Fibroblast of lung (primary cell): ENCODE measurements around the gene IER3. TPM values are rescaled to one million over a fixed set of nuclear protein-coding genes. Genes with fewer than 3 reads are reported as not detected.
"Not testable (repeated sequence)": the region's sequence is repeated elsewhere in the genome, so short reads cannot be mapped to it uniquely, and the experiment has no call there.

Experiments
- DNase-seq, 2 donors: peaks; one replicate each; pipeline versions ENCODE4 v3.0.0 to v3.0.0-alpha.2; 2010; ENCODE audit warnings: low read depth in 2 of 2
- H2AFZ ChIP-seq: 2 replicates; pipeline ENCODE4 v1.5.1; 2012; ENCODE audit warnings: low read length, control low read depth, inconsistent platforms
- H3K27ac ChIP-seq: 2 replicates; pipeline ENCODE4 v1.5.1; 2011; ENCODE audit warnings: low read length, control low read depth; ENCODE audit not compliant: insufficient read depth
- H3K27me3 ChIP-seq: 2 replicates; pipeline ENCODE4 v1.5.1; 2011; ENCODE audit warnings: mild to moderate bottlenecking, low read length; ENCODE audit not compliant: control insufficient read depth, insufficient read depth
- H3K36me3 ChIP-seq: 2 replicates; pipeline ENCODE4 v1.5.1; 2011; ENCODE audit warnings: low read length; ENCODE audit not compliant: control insufficient read depth, insufficient read depth
- H3K4me1 ChIP-seq: 2 replicates; pipeline ENCODE4 v1.5.1; 2011; ENCODE audit warnings: low read length; ENCODE audit not compliant: control insufficient read depth, insufficient read depth; ENCODE audit errors: extremely low read depth
- H3K4me2 ChIP-seq: 2 replicates; pipeline ENCODE4 v1.5.1; 2011; ENCODE audit warnings: low read length, control low read depth; ENCODE audit not compliant: insufficient read depth; ENCODE audit errors: extremely low read depth
- H3K4me3 ChIP-seq, 4 experiments: fragments of 200-600 bp in 1 of 4; sonication (generic) in 1 of 4; replicated peaks in 1 of 4; 2 replicates each; pipeline ENCODE4 v1.5.1; 2011 to 2016; ENCODE audit warnings: low read length in 4 of 4, low read depth in 3 of 4, mild to moderate bottlenecking in 3 of 4, control low read depth in 2 of 4, inconsistent platforms in 1 of 4, mixed read lengths in 1 of 4; ENCODE audit not compliant: insufficient read depth in 1 of 4; ENCODE audit errors: control extremely low read depth in 1 of 4
- H3K79me2 ChIP-seq: 2 replicates; pipeline ENCODE4 v1.5.1; 2012; ENCODE audit warnings: mild to moderate bottlenecking, low read length, inconsistent platforms; ENCODE audit not compliant: control insufficient read depth, insufficient read depth
- H3K9ac ChIP-seq: 2 replicates; pipeline ENCODE4 v1.5.1; 2011; ENCODE audit warnings: mild to moderate bottlenecking, low read length, control low read depth; ENCODE audit not compliant: insufficient read depth
- H3K9me3 ChIP-seq: 2 replicates; pipeline ENCODE4 v1.5.1; 2012; ENCODE audit warnings: low read depth, low read length; ENCODE audit not compliant: control insufficient read depth, insufficient read depth
- H4K20me1 ChIP-seq: 2 replicates; pipeline ENCODE4 v1.5.1; 2011; ENCODE audit warnings: low read length; ENCODE audit not compliant: control insufficient read depth, insufficient read depth; ENCODE audit errors: extremely low read depth
- CTCF ChIP-seq, 2 donors: IDR thresholded peaks in 1 of 2; conservative IDR thresholded peaks in 1 of 2; 1 replicate in 1 of 2; 2 replicates in 1 of 2; pipeline ENCODE4 v1.5.1; 2011 to 2012; ENCODE audit warnings: low read length in 2 of 2, control low read depth in 1 of 2, inconsistent platforms in 1 of 2, low read depth in 1 of 2, mild to moderate bottlenecking in 1 of 2
- EZH2 ChIP-seq: IDR thresholded peaks from 2 replicates; pipeline ENCODE4 v1.5.1; 2012; ENCODE audit warnings: low read length, control low read depth, mild to moderate bottlenecking; ENCODE audit errors: missing control alignments
- polyA plus RNA-seq, 2 donors: library from polyadenylated mRNA; depleted of rRNA in 1 of 2; stranded (reverse) in 1 of 2; unstranded in 1 of 2; fragments of >200 nt; gene quantifications; 2 replicates each; pipeline ENCODE4 v1.2.1, GENCODE V29; 2011 to 2012; ENCODE audit warnings: missing spikeins in 1 of 2
- total RNA-seq: library from RNA; depleted of rRNA; stranded (reverse); fragments of >200 nt; gene quantifications from 2 replicates; pipeline ENCODE4 v1.2.1, GENCODE V29; 2014

Gene IER3
- total and polyA plus RNA-seq, 2 donors (not counting 1 experiment from before 2014, with no cell fraction given): 34.2 to 43.3 TPM

DNA sequence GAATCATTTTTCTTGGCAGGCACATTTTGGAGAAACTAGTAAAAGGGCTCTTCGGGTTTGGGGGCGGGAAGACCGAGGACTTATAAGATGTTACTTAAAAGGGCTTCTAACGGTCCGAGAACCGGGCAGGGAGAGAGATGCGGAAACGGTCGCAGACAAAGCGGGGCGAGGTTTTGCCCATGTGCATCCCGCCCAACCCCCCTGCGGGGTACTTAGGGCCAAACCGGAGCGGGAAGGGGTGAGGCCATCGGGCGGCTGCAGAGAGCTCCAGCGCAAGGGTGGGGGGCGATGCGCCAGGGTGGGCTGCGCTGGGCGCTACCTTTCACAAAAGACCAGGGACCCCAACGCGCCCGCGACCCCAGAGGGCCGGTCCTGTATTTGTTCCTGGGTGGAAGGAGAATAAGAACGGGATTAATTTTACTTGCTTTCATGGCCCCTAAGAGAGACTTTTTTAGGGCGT lies 23.6 kb downstream of the IER3 start:
- Histone ChIP-seq H4K20me1 (peaks cover 5% of the 10 kb centered on the region), H3K79me2 (peaks cover 72% of the 10 kb centered on the region), H3K4me3 (peak overlapping the region; percentile 57 to 96 (median 85)), H3K9ac (peak overlapping the region; percentile 87), H3K4me1 (peaks cover 17% of the 10 kb centered on the region), H2AFZ (no peak overlapping the region), H3K27me3 (no peaks in the 10 kb centered on the region), H3K36me3 (peaks cover 14% of the 10 kb centered on the region), H3K4me2 (no peak overlapping the region), H3K9me3 (no peaks in the 10 kb centered on the region), H3K27ac (peak overlapping the region; percentile 94)
- TF ChIP-seq EZH2 (no peak), CTCF (conservative IDR thresholded peaks at IDR 0.05 in 1 of 2, IDR thresholded peaks at IDR 0.05 in 1 of 2; ENCODE audit: low read depth in 1 of 2, low read length in 2 of 2) (no peak)
- peak in 1 of 2 donors; percentile 39 for DNase-seq

DNA sequence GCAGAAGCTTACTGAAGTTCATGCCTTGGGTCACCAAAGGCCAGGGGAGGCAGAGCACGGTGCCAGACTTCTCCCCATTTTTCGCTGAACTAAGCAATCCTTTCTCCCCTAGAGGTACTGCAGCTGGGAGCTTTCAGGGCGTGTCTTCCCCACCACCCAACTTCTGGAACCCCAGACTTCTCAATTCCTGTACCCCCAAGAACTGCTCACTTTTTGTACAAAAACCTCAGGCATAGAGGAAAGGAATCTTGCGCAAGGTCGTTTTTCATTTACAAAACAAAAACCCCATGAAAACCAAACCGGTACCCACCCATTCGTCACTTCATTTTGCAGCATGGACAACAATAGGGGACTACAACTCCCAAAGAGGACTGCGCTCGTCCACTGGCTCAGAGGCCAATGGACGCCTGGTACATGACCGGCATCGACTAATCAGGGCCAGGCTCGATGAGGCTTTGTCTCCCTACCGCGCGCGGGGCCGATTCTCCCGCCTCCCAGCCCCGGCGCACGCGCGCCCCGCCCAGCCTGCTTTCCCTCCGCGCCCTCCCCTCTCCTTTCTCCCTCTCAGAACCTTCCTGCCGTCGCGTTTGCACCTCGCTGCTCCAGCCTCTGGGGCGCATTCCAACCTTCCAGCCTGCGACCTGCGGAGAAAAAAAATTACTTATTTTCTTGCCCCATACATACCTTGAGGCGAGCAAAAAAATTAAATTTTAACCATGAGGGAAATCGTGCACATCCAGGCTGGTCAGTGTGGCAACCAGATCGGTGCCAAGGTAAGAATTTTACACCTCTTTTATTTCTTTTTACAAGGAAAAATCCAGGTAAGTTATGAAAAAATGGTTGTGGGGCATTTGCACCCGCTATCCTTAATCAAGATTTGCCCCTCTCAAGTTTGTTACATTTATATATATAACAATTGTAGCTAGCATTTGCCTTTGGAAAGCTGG lies 24.3 kb downstream of the IER3 start, which contains the start of gene TUBB:
Gene TUBB, plus strand, starts transcription at position 562 of the 947 bp plus-strand sequence. Its CDS starts 155 bp downstream, at position 717.
- Histone ChIP-seq H3K9me3 (no peaks in the 10 kb centered on the region), H3K27ac (peak within 1 kb of the TSS; percentile 94), H3K9ac (peak within 1 kb of the TSS; percentile 87), H3K4me3 (peak within 1 kb of the TSS; percentile 67 to 96 (median 85)), H3K27me3 (no peaks in the 10 kb centered on the region), H2AFZ (peak within 1 kb of the TSS; percentile 22), H3K4me1 (peaks cover 13% of the 10 kb centered on the region), H4K20me1 (peaks cover 5% of the 10 kb centered on the region), H3K79me2 (peaks cover 67% of the 10 kb centered on the region), H3K4me2 (peak within 1 kb of the TSS; percentile 97), H3K36me3 (peaks cover 12% of the 10 kb centered on the region)
- peak; percentile 98 for DNase-seq
- TF ChIP-seq EZH2: no peak
- TF ChIP-seq CTCF (conservative IDR thresholded peaks at IDR 0.05 in 1 of 2, IDR thresholded peaks at IDR 0.05 in 1 of 2; ENCODE audit: low read depth in 1 of 2, low read length in 2 of 2): no peak

- H3K36me3 ChIP-seq: peaks cover 12% of the 10 kb centered on the region
- peak in 1 of 2 donors; percentile 29 for DNase-seq
- peak overlapping the region; percentile 83 for H3K27ac ChIP-seq
- peak overlapping the region; percentile 62 for H3K9ac ChIP-seq
- peaks cover 60% of the 10 kb centered on the region for H3K79me2 ChIP-seq
- H2AFZ ChIP-seq: peak overlapping the region; percentile 22
- TF ChIP-seq CTCF (conservative IDR thresholded peaks at IDR 0.05 in 1 of 2, IDR thresholded peaks at IDR 0.05 in 1 of 2; ENCODE audit: low read depth in 1 of 2, low read length in 2 of 2): no peak
- no peak for TF ChIP-seq EZH2
- H3K4me1 ChIP-seq: peaks cover 9% of the 10 kb centered on the region
- H3K27me3 ChIP-seq: no peaks in the 10 kb centered on the region
- peak overlapping the region; percentile 67 to 87 (median 73) for H3K4me3 ChIP-seq
- H3K9me3 ChIP-seq: no peaks in the 10 kb centered on the region
- peaks cover 5% of the 10 kb centered on the region for H4K20me1 ChIP-seq
- H3K4me2 ChIP-seq: peak overlapping the region; percentile 97
Measured at GRCh38 chr6:30719356-30719755, 25.0 kb downstream of the IER3 start.

DNA sequence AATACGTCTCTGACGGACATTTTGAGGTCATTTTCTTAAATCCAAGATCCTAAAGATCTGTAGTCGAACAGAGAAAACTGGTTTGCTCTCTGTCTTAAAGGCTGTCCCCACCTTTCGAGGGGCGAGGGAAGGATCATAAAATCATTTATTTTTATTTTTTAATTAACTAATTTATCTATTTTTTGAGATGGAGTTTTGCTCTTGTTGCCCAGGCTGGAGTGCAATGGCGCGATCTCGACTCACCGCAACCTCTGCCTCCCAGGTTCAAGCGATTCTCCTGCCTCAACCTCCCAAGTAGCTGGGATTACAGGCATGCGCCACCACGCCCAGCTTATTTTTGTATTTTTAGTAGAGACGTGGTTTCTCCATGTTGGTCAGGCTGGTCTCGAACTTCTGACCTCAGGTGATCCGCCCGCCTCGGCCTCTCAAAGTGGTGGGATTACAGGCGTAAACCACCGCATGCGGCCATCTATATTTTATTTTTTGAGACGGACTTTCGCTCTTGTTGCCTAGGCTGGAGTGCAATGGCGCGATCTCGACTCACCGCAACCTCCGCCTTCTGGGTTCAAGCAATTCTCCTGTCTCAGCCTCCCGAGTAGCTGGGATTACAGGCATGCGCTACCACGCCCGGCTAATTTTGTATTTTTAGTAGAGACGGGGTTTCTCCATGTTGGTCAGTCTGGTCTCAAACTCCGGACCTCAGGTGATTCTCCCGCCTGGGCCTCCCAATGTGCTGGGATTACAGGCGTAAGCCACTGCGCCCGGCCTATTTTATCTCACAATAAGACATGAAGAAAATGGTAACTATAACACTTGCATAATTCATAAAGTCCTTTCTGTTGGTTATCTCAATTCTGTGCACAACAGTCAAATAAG lies 26.3 kb downstream of the IER3 start:
- Histone ChIP-seq H3K4me2 (peak overlapping the region; percentile 59), H3K4me3 (peak overlapping the region in 2 of 4 experiments; percentile 52 to 70), H3K79me2 (peaks cover 47% of the 10 kb centered on the region), H3K27ac (peak overlapping the region; percentile 72)
- DNase-seq, H4K20me1 ChIP-seq, H3K9ac ChIP-seq, H3K4me1 ChIP-seq, H3K36me3 ChIP-seq, H2AFZ ChIP-seq, H3K27me3 ChIP-seq, H3K9me3 ChIP-seq: not testable (repeated sequence)
